HCT116 (cell line): Measurements from ENCODE around the gene PEF1. TPM values are rescaled to one million over a fixed set of nuclear protein-coding genes. Genes with fewer than 3 reads are reported as not detected.

Experiments used
- ATAC-seq: fragments of 200-7000 bp; cut with Tn5 transposase; 2 replicates; pipeline ENCODE4 v1.9.1; 2020; ENCODE audit warnings: mild to moderate bottlenecking, moderate library complexity
- BruUV-seq: library from RNA; stranded (reverse); fragments of 400-500 nt; replicated peaks from 2 replicates; lab custom pipeline; 2021; lab: Mats Ljungman, UMichigan
- CTCF ChIA-PET: fragments of 300-600 bp; sonication (Branson Sonifier 250); formaldehyde crosslinking; loops from one replicate; lab custom pipeline; 2021; ENCODE audit warnings: antibody characterized with exemption; lab: Charles Lee
- POLR2A ChIA-PET: fragments of 300-600, 350-600 bp; sonication (Branson Sonifier 250); formaldehyde crosslinking; loops from one replicate; lab custom pipeline; 2021; ENCODE audit warnings: antibody characterized with exemption; lab: Charles Lee
- RAD21 ChIA-PET, 2 experiments: fragments of 300-600 bp; sonication (Branson Sonifier 250); formaldehyde crosslinking; loops; one replicate each; lab custom pipeline; 2023; ENCODE audit warnings: low total read pairs in 2 of 2; ENCODE audit not compliant: uncharacterized antibody in 2 of 2, unreplicated experiment in 2 of 2, low non-redundant PET in 1 of 2; lab: Charles Lee
- DNase-seq: peaks from one replicate; pipeline ENCODE4 v3.0.0-alpha.2; 2010; ENCODE audit warnings: low read depth, low spot score
- H2AFZ ChIP-seq: fragments of 200-600 bp; shearing (Covaris generic), sonication (generic); 2 replicates; pipeline ENCODE4 v1.6.1; 2017; ENCODE audit warnings: low read depth, mixed run types, mixed read lengths, antibody characterized with exemption, low read length; ENCODE audit not compliant: poor library complexity, severe bottlenecking
- H3K27ac ChIP-seq: 2 replicates; pipeline ENCODE4 v1.5.1; 2012; ENCODE audit warnings: low read depth, low read length
- H3K27me3 ChIP-seq: fragments of 200-600 bp; sonication (generic); 2 replicates; pipeline ENCODE4 v1.6.1; 2016; ENCODE audit warnings: mixed run types, low read length, mixed read lengths; ENCODE audit not compliant: insufficient read depth
- H3K36me3 ChIP-seq, 2 experiments: fragments of 200-500 bp in 1 of 2; fragments of 200-600 bp in 1 of 2; sonication (Bioruptor generic) in 1 of 2; sonication (generic) in 1 of 2; 2 replicates each; pipeline versions ENCODE4 v1.5.1 to v1.6.1; 2014 to 2016; ENCODE audit warnings: low read length in 2 of 2, inconsistent platforms in 1 of 2, mixed read lengths in 1 of 2, mixed run types in 1 of 2; ENCODE audit not compliant: insufficient read depth in 2 of 2, control insufficient read depth in 1 of 2
- H3K4me1 ChIP-seq, 2 experiments: fragments of 200-600 bp in 1 of 2; sonication (generic) in 1 of 2; 2 replicates each; pipeline versions ENCODE4 v1.5.1 to v1.6.1; 2012 to 2017; ENCODE audit warnings: low read length in 2 of 2, inconsistent platforms in 1 of 2, mild to moderate bottlenecking in 1 of 2, mixed read lengths in 1 of 2, mixed run types in 1 of 2, moderate library complexity in 1 of 2; ENCODE audit not compliant: insufficient read depth in 2 of 2, control insufficient read depth in 1 of 2
- H3K4me2 ChIP-seq: fragments of 200-600 bp; sonication (generic); 2 replicates; pipeline ENCODE4 v1.6.1; 2017; ENCODE audit warnings: mixed run types, low read length, mixed read lengths
- H3K4me3 ChIP-seq, 2 experiments: fragments of 200-600 bp in 1 of 2; sonication (generic) in 1 of 2; replicated peaks in 1 of 2; 2 replicates each; pipeline ENCODE4 v1.5.1; 2011 to 2016; ENCODE audit warnings: low read length in 2 of 2, control low read depth in 1 of 2, low read depth in 1 of 2, mild to moderate bottlenecking in 1 of 2, mixed read lengths in 1 of 2, mixed run types in 1 of 2
- H3K79me2 ChIP-seq: fragments of 200-600 bp; sonication (generic); 2 replicates; pipeline ENCODE4 v1.6.1; 2017; ENCODE audit warnings: mild to moderate bottlenecking, mixed run types, low read length, moderate library complexity, mixed read lengths; ENCODE audit not compliant: insufficient read depth
- H3K9ac ChIP-seq: fragments of 200-600 bp; sonication (generic); 2 replicates; pipeline ENCODE4 v1.6.1; 2016; ENCODE audit warnings: low read length, mixed read lengths
- H3K9me2 ChIP-seq: fragments of 200-600 bp; sonication (generic), shearing (Covaris generic); 2 replicates; pipeline ENCODE4 v1.6.1; 2017; ENCODE audit warnings: mixed run types, mild to moderate bottlenecking, moderate library complexity; ENCODE audit not compliant: insufficient read depth
- H3K9me3 ChIP-seq, 2 experiments: fragments of 200-500 bp in 1 of 2; fragments of 200-600 bp in 1 of 2; sonication (Bioruptor generic) in 1 of 2; sonication (generic) in 1 of 2; 2 replicates each; pipeline ENCODE4 v1.6.1; 2014 to 2017; ENCODE audit warnings: low read length in 2 of 2, mixed read lengths in 2 of 2, inconsistent platforms in 1 of 2, low read depth in 1 of 2, mild to moderate bottlenecking in 1 of 2, mixed run types in 1 of 2, moderate library complexity in 1 of 2; ENCODE audit not compliant: control insufficient read depth in 1 of 2, insufficient read depth in 1 of 2
- H4K20me1 ChIP-seq: fragments of 200-600 bp; sonication (generic), shearing (Covaris generic); 2 replicates; pipeline ENCODE4 v1.6.1; 2017; ENCODE audit warnings: mixed run types, mild to moderate bottlenecking, moderate library complexity; ENCODE audit not compliant: insufficient read depth
- CBX3 ChIP-seq: IDR thresholded peaks from 2 replicates; pipeline ENCODE4 v1.6.1; 2012; ENCODE audit warnings: low read depth
- CTCF ChIP-seq, 3 experiments: fragments of 200-600 bp in 1 of 3; sonication (generic) in 1 of 3; IDR thresholded peaks in 2 of 3; conservative IDR thresholded peaks in 1 of 3; 2 replicates each; pipeline ENCODE4 v1.5.1; 2012 to 2017; ENCODE audit warnings: low read depth in 2 of 3, low read length in 2 of 3, antibody characterized with exemption in 1 of 3, borderline replicate concordance in 1 of 3, control low read depth in 1 of 3, mild to moderate bottlenecking in 1 of 3, mixed read lengths in 1 of 3, mixed run types in 1 of 3, moderate library complexity in 1 of 3; ENCODE audit not compliant: insufficient read depth in 1 of 3
- EZH2 ChIP-seq: fragments of 200-600 bp; sonication (generic); IDR thresholded peaks from 2 replicates; pipeline ENCODE4 v1.6.1; 2017; ENCODE audit warnings: antibody characterized with exemption, mixed run types
- EZH2phosphoT487 ChIP-seq: fragments of 200-600 bp; IDR thresholded peaks from 2 replicates; pipeline ENCODE4 v1.6.1; 2018; ENCODE audit warnings: antibody characterized with exemption, borderline replicate concordance
- FOSL1 ChIP-seq: IDR thresholded peaks from 2 replicates; pipeline ENCODE4 v1.6.1; 2012; ENCODE audit warnings: low read depth
- POLR2A ChIP-seq: IDR thresholded peaks from 2 replicates; pipeline ENCODE4 v1.7.0; 2011; ENCODE audit warnings: borderline replicate concordance; ENCODE audit not compliant: insufficient read depth, insufficient read length; ENCODE audit errors: extremely low read depth
- RAD21 ChIP-seq: IDR thresholded peaks from 2 replicates; pipeline ENCODE4 v1.6.1; 2012; ENCODE audit warnings: low read depth, mild to moderate bottlenecking
- SIN3A ChIP-seq: IDR thresholded peaks from 2 replicates; pipeline ENCODE4 v1.6.1; 2012; ENCODE audit warnings: low read depth
- SRF ChIP-seq: IDR thresholded peaks from 2 replicates; pipeline ENCODE4 v1.6.1; 2012; ENCODE audit warnings: low read depth
- TCF7L2 ChIP-seq: IDR thresholded peaks from 2 replicates; pipeline ENCODE4 v1.7.0; 2011; ENCODE audit warnings: borderline replicate concordance, inconsistent platforms; ENCODE audit not compliant: insufficient read depth, insufficient read length; ENCODE audit errors: extremely low read depth
- ZFX ChIP-seq: fragments of 450-650 bp; IDR thresholded peaks from 2 replicates; pipeline ENCODE4 v1.6.1; 2017
- intact Hi-C: fragments of 100-400 bp; cut with micrococcal nuclease; formaldehyde crosslinking; loops from 2 replicates; pipeline ENCODE4 v1.10.0; 2022
- total RNA-seq: library from RNA; stranded (reverse); gene quantifications from one replicate; pipeline ENCODE4 v1.2.1, GENCODE V29; 2021; ENCODE audit not compliant: unreplicated experiment

PEF1 gene
- total RNA-seq, 1 experiment from 2014 or later = 37.6 TPM

- Histone ChIP-seq H3K36me3 (no peaks in the 10 kb centered on the region), H3K4me1 (peaks cover 2 to 7% of the 10 kb centered on the region in 2 experiments; a peak in 1 of 4 replicates), H3K9me2 (no peaks in the 10 kb centered on the region), H3K9me3 (no peaks in the 10 kb centered on the region), H3K79me2 (no peaks in the 10 kb centered on the region), H3K4me2 (no peak overlapping the region), H3K27ac (no peak overlapping the region), H3K9ac (no peak overlapping the region), H2AFZ (no peak overlapping the region), H4K20me1 (no peaks in the 10 kb centered on the region), H3K4me3 (no peak overlapping the region), H3K27me3 (no peaks in the 10 kb centered on the region)
- ATAC-seq (no peak), DNase-seq (no peak)
- CTCF ChIA-PET = no interaction called here
- BruUV-seq = no TSS peak
- TF ChIP-seq ZFX = no peak
- no peak for TF ChIP-seq POLR2A
- no peak for TF ChIP-seq EZH2
- TF ChIP-seq SRF = no peak
- no peak for TF ChIP-seq FOSL1
- TF ChIP-seq CTCF (IDR thresholded peaks at IDR 0.05 in 2 of 3, conservative IDR thresholded peaks at IDR 0.05 in 1 of 3; ENCODE audit: borderline replicate concordance in 1 of 3, insufficient read depth in 1 of 3, low read depth in 2 of 3, low read length in 2 of 3) = no peak
- no peak for TF ChIP-seq SIN3A
- TF ChIP-seq CBX3 = no peak
- TF ChIP-seq RAD21 = no peak
- no peak for TF ChIP-seq TCF7L2
- no peak for TF ChIP-seq EZH2phosphoT487
- POLR2A ChIA-PET = no interaction called here
- RAD21 ChIA-PET = no interaction called here
- intact Hi-C loops = no loop called here
Observed at GRCh38 chr1:31650161-31651088, 5.7 kb upstream of the PEF1 start.
